A673 (cell line): ENCODE measurements around the gene RAB37. TPM values are rescaled to one million over a fixed set of nuclear protein-coding genes. Genes with fewer than 3 reads are reported as not detected.
A peak's percentile ranks its signal among the peaks of the same experiment; 100 is the strongest.

Experiments used
- BruUV-seq: library from RNA; stranded (reverse); fragments of 400-500 nt; replicated peaks from 2 replicates; lab custom pipeline; 2021; lab: Mats Ljungman, UMichigan
- CTCF ChIA-PET: fragments of 300-600 bp; sonication (Branson Sonifier 250); formaldehyde crosslinking; loops from one replicate; lab custom pipeline; 2022; ENCODE audit warnings: antibody characterized with exemption; lab: Charles Lee
- POLR2A ChIA-PET: fragments of 300-600 bp; sonication (Branson Sonifier 250); formaldehyde crosslinking; loops from one replicate; lab custom pipeline; 2022; ENCODE audit warnings: antibody characterized with exemption; ENCODE audit not compliant: low non-redundant PET; lab: Charles Lee
- DNase-seq: peaks from one replicate; pipeline ENCODE4 v3.0.0-alpha.2; 2015; ENCODE audit warnings: low spot score
- H3K27ac ChIP-seq: fragments of 200-600 bp; sonication (generic); 2 replicates; pipeline ENCODE4 v1.5.1; 2016; ENCODE audit warnings: mixed run types, low read depth, mild to moderate bottlenecking, mixed read lengths, antibody characterized with exemption, low read length; ENCODE audit not compliant: poor library complexity, severe bottlenecking
- H3K27me3 ChIP-seq: fragments of 200-600 bp; sonication (generic); replicated peaks from 2 replicates; pipeline ENCODE4 v1.6.1; 2017; ENCODE audit warnings: mixed run types, low read depth, mild to moderate bottlenecking, mixed read lengths, antibody characterized with exemption, low read length; ENCODE audit not compliant: insufficient read depth, poor library complexity
- H3K36me3 ChIP-seq: fragments of 200-600 bp; sonication (generic); 2 replicates; pipeline ENCODE4 v1.6.1; 2016; ENCODE audit warnings: mixed run types, mild to moderate bottlenecking, mixed read lengths, antibody characterized with exemption, low read length; ENCODE audit not compliant: insufficient read depth, poor library complexity, severe bottlenecking
- H3K4me1 ChIP-seq: fragments of 200-600 bp; sonication (generic); 2 replicates; pipeline ENCODE4 v1.6.1; 2017; ENCODE audit warnings: mixed run types, mild to moderate bottlenecking, mixed read lengths, antibody characterized with exemption, low read length; ENCODE audit not compliant: insufficient read depth, poor library complexity, severe bottlenecking
- H3K4me3 ChIP-seq: fragments of 200-600 bp; sonication (generic); 2 replicates; pipeline ENCODE4 v1.5.1; 2016; ENCODE audit warnings: low read depth, mixed run types, mild to moderate bottlenecking, mixed read lengths, low read length; ENCODE audit not compliant: poor library complexity, severe bottlenecking
- H3K9me3 ChIP-seq: fragments of 200-600 bp; sonication (generic); 2 replicates; pipeline ENCODE4 v1.6.1; 2016; ENCODE audit warnings: mixed run types, low read depth, mild to moderate bottlenecking, mixed read lengths, antibody characterized with exemption, low read length; ENCODE audit not compliant: poor library complexity, severe bottlenecking
- CTCF ChIP-seq: fragments of 300-800, 200-600 bp; sonication (generic); conservative IDR thresholded peaks from 2 replicates; pipeline ENCODE4 v1.5.1; 2017; ENCODE audit warnings: low read depth, mild to moderate bottlenecking, antibody characterized with exemption, low read length, moderate library complexity, mixed read lengths
- EZH2 ChIP-seq: fragments of 200-600 bp; sonication (generic); IDR thresholded peaks from 2 replicates; pipeline ENCODE4 v1.6.1; 2017; ENCODE audit warnings: borderline replicate concordance, low read depth, mild to moderate bottlenecking, mixed read lengths, antibody characterized with exemption, low read length; ENCODE audit not compliant: poor library complexity, severe bottlenecking
- intact Hi-C: fragments of 100-400 bp; cut with micrococcal nuclease; formaldehyde crosslinking; loops from one replicate; pipeline ENCODE4 v1.10.0; 2022; ENCODE audit not compliant: unreplicated experiment
- total RNA-seq: library from RNA; stranded (reverse); gene quantifications from 2 replicates; pipeline ENCODE4 v1.2.3, GENCODE V29; 2021

The RAB37 gene
- total RNA-seq, 1 experiment from 2014 or later, result not detected

- ChIA-PET POLR2A (no interaction called here), CTCF (no interaction called here)
- no peak for TF ChIP-seq EZH2
- TF ChIP-seq CTCF, result no peak
- no peaks in the 10 kb centered on the region for H3K4me1 ChIP-seq
- peaks cover 19% of the 10 kb centered on the region for H3K36me3 ChIP-seq
- H3K9me3 ChIP-seq, result no peaks in the 10 kb centered on the region
- DNase-seq, result no peak
- BruUV-seq, result no TSS peak
- H3K27ac ChIP-seq, result no peak overlapping the region
- intact Hi-C loops, result no loop called here
- H3K4me3 ChIP-seq, result no peak overlapping the region
- no peaks in the 10 kb centered on the region for H3K27me3 ChIP-seq
Measured at GRCh38 chr17:74766413-74766812, 29.4 kb downstream of the RAB37 start.

GRCh38 chr17:74767111-74767516 lies 30.1 kb downstream of the RAB37 start:
- Histone ChIP-seq H3K4me1 (no peaks in the 10 kb centered on the region), H3K4me3 (no peak overlapping the region), H3K36me3 (peaks cover 26% of the 10 kb centered on the region), H3K27ac (peak overlapping the region; percentile 37), H3K9me3 (no peaks in the 10 kb centered on the region), H3K27me3 (no peaks in the 10 kb centered on the region)
- BruUV-seq, result no TSS peak
- intact Hi-C loops, result no loop called here
- no peak for DNase-seq
- TF ChIP-seq EZH2, result no peak
- no peak for TF ChIP-seq CTCF
- ChIA-PET CTCF (no interaction called here), POLR2A (no interaction called here)

- no TSS peak for BruUV-seq
- H3K9me3 ChIP-seq, result no peaks in the 10 kb centered on the region
- ChIA-PET CTCF (interaction anchor here (0.6 kb wide), 1 partner anchor 89 kb away, joined by 4 read pairs; no protein-coding TSS in a partner anchor), POLR2A (no interaction called here)
- DNase-seq, result no peak
- H3K4me1 ChIP-seq, result no peaks in the 10 kb centered on the region
- no peak overlapping the region for H3K4me3 ChIP-seq
- H3K36me3 ChIP-seq, result peaks cover 37% of the 10 kb centered on the region
- no peaks in the 10 kb centered on the region for H3K27me3 ChIP-seq
- TF ChIP-seq EZH2 (no peak), CTCF (no peak)
- intact Hi-C loops, result no loop called here
- no peak overlapping the region for H3K27ac ChIP-seq
Measured at GRCh38 chr17:74768069-74768762, 31.2 kb downstream of the RAB37 start.
